ENCODE measurements around the gene ATP6V1G1.

Gene ATP6V1G1

GRCh38 chr9:114612272-114612923 lies 24.8 kb downstream of the ATP6V1G1 start:
- ATAC-seq (no peak), DNase-seq (peak; percentile 16)

GRCh38 chr9:114613087-114613486 lies 25.5 kb downstream of the ATP6V1G1 start:
- ATAC-seq (no peak), DNase-seq (peak; percentile 21)

GRCh38 chr9:114613919-114614318 lies 26.4 kb downstream of the ATP6V1G1 start:
- DNase-seq = no peak
- ATAC-seq = no peak

GRCh38 chr9:114614373-114614772 lies 26.8 kb downstream of the ATP6V1G1 start:
- ATAC-seq (no peak), DNase-seq (no peak)

GRCh38 chr9:114616684-114617520 lies 29.3 kb downstream of the ATP6V1G1 start:
- DNase-seq (peak; percentile 35), ATAC-seq (peak; percentile 45)

GRCh38 chr9:114619191-114619761 lies 31.7 kb downstream of the ATP6V1G1 start:
- DNase-seq (peak; percentile 23), ATAC-seq (no peak)

GRCh38 chr9:114621561-114621960 lies 34.0 kb downstream of the ATP6V1G1 start:
- ATAC-seq (no peak), DNase-seq (no peak)

GRCh38 chr9:114621975-114622609 lies 34.5 kb downstream of the ATP6V1G1 start:
- no peak for ATAC-seq
- no peak for DNase-seq

GRCh38 chr9:114624677-114625076 lies 37.1 kb downstream of the ATP6V1G1 start:
- DNase-seq = no peak
- ATAC-seq = no peak

GRCh38 chr9:114626415-114627020 lies 38.9 kb downstream of the ATP6V1G1 start:
- DNase-seq (no peak), ATAC-seq (no peak)

- no peak for ATAC-seq
- no peak for DNase-seq
These were observed 40.0 kb downstream of the ATP6V1G1 start for GRCh38 chr9:114627553-114627952.

GRCh38 chr9:114629563-114630090 lies 42.1 kb downstream of the ATP6V1G1 start:
- DNase-seq (no peak), ATAC-seq (no peak)

GRCh38 chr9:114631166-114631565 lies 43.6 kb downstream of the ATP6V1G1 start:
- ATAC-seq (no peak), DNase-seq (no peak)

GRCh38 chr9:114633438-114634089 lies 46.0 kb downstream of the ATP6V1G1 start:
- ATAC-seq (no peak), DNase-seq (no peak)

- no peak for ATAC-seq
These were observed 46.8 kb downstream of the ATP6V1G1 start for GRCh38 chr9:114634387-114634786.

GRCh38 chr9:114638404-114638803 lies 50.8 kb downstream of the ATP6V1G1 start:
- DNase-seq (no peak), ATAC-seq (no peak)

More at GRCh38 chr9:114634387-114634786, 46.8 kb downstream of the ATP6V1G1 start:
- DNase-seq = no peak

GRCh38 chr9:114641967-114642366 lies 54.4 kb downstream of the ATP6V1G1 start:
- DNase-seq (no peak), ATAC-seq (no peak)

- ATAC-seq = no peak
- DNase-seq = no peak
These were observed 55.4 kb downstream of the ATP6V1G1 start for GRCh38 chr9:114643001-114643400.

GRCh38 chr9:114643896-114644295 lies 56.3 kb downstream of the ATP6V1G1 start:
- DNase-seq = no peak
- no peak for ATAC-seq
